MM.1S (cell line): ENCODE data around the gene C4orf51.

ENCODE experiments used
- DNase-seq: peaks from one replicate; pipeline ENCODE4 v3.0.0-alpha.2; 2015
- H2AFZ ChIP-seq: fragments of 300-600 bp; sonication (generic); 2 replicates; pipeline ENCODE4 v1.6.0; 2016; ENCODE audit warnings: antibody characterized with exemption, low read length
- H3F3A ChIP-seq: fragments of 300-600 bp; sonication (generic); 2 replicates; pipeline ENCODE4 v1.6.1; 2016; ENCODE audit warnings: mild to moderate bottlenecking, antibody characterized with exemption, low read length, moderate library complexity, mixed read lengths; ENCODE audit not compliant: insufficient read depth
- H3K27ac ChIP-seq: fragments of 300-600 bp; sonication (generic); 2 replicates; pipeline ENCODE4 v1.5.1; 2016; ENCODE audit warnings: mild to moderate bottlenecking, low read length
- H3K27me3 ChIP-seq: fragments of 300-600 bp; sonication (generic); replicated peaks from 2 replicates; pipeline ENCODE4 v1.6.0; 2016; ENCODE audit warnings: low read length; ENCODE audit not compliant: insufficient read depth
- H3K36me3 ChIP-seq: fragments of 300-600 bp; sonication (generic); replicated peaks from 2 replicates; pipeline ENCODE4 v1.6.1; 2016; ENCODE audit warnings: mild to moderate bottlenecking, low read length, mixed read lengths; ENCODE audit not compliant: insufficient read depth
- H3K4me1 ChIP-seq: fragments of 300-600 bp; sonication (generic); 2 replicates; pipeline ENCODE4 v1.6.1; 2016; ENCODE audit warnings: low read length, mixed read lengths
- H3K4me2 ChIP-seq: fragments of 300-600 bp; sonication (generic); 2 replicates; pipeline ENCODE4 v1.6.0; 2016; ENCODE audit warnings: low read depth, low read length
- H3K4me3 ChIP-seq: fragments of 300-600 bp; sonication (generic); 2 replicates; pipeline ENCODE4 v1.5.1; 2016; ENCODE audit warnings: low read length, mixed read lengths
- H3K79me2 ChIP-seq: fragments of 300-600 bp; sonication (generic); 2 replicates; pipeline ENCODE4 v1.6.1; 2016; ENCODE audit warnings: mixed run types, low read length, mixed read lengths
- H3K9ac ChIP-seq: fragments of 300-600 bp; sonication (generic); 2 replicates; pipeline ENCODE4 v1.6.1; 2016; ENCODE audit warnings: low read length, mixed read lengths
- H3K9me2 ChIP-seq: fragments of 300-600 bp; sonication (generic); replicated peaks from 2 replicates; pipeline ENCODE4 v1.6.1; 2016; ENCODE audit warnings: mild to moderate bottlenecking, low read length, mixed read lengths; ENCODE audit not compliant: insufficient read depth
- H3K9me3 ChIP-seq: fragments of 300-600 bp; sonication (generic); replicated peaks from 2 replicates; pipeline ENCODE4 v1.6.1; 2016; ENCODE audit warnings: mild to moderate bottlenecking, low read length, mixed read lengths; ENCODE audit not compliant: insufficient read depth
- H4K20me1 ChIP-seq: fragments of 300-600 bp; sonication (generic); 2 replicates; pipeline ENCODE4 v1.6.1; 2016; ENCODE audit warnings: mild to moderate bottlenecking, low read length, moderate library complexity, mixed read lengths; ENCODE audit not compliant: insufficient read depth
- EZH2 ChIP-seq: fragments of 300-600 bp; sonication (generic); optimal IDR thresholded peaks from 2 replicates; pipeline ENCODE3; 2017; ENCODE audit warnings: low read depth, mild to moderate bottlenecking, antibody characterized with exemption, low read length, mixed read lengths
- EZH2phosphoT487 ChIP-seq: fragments of 300-600 bp; sonication (generic); IDR thresholded peaks from 2 replicates; pipeline ENCODE4 v1.6.1; 2018; ENCODE audit warnings: antibody characterized with exemption, low read length
- TF ChIP-seq, protein P1 (sequence below): fragments of 300-600 bp; sonication (generic); IDR thresholded peaks from 2 replicates; pipeline ENCODE4 v1.5.1; 2016; ENCODE audit warnings: antibody characterized with exemption, low read length, mixed read lengths

The C4orf51 gene

DNA sequence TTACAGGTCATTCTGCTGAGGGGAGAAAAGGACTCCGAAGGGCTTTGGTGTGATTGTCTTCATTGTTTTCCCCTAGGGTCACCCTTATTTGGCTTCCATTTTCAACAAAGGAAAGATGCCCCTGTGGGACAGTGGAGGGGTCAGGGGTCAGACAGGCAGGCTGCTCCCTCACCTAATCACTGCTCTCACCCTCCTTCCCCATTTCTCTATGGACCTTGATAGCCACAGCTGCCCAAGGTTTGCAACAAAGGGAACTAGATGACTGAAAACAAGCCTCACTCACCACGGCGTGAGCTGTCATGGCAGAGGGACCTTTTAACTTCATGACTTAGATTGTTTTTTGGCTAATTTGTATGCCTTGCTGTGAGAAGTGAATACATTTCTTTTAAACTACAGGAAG is 40.7 kb downstream of the C4orf51 start:
- Histone ChIP-seq H3K27ac (no peak overlapping the region), H4K20me1 (no peaks in the 10 kb centered on the region), H3K9me3 (no peaks in the 10 kb centered on the region), H3K4me1 (0 out of 2 replicates have a peak, but pooled peaks cover 3% of the 10 kb centered on the region), H2AFZ (no peak overlapping the region), H3K4me2 (no peak overlapping the region), H3K36me3 (no peaks in the 10 kb centered on the region), H3K4me3 (no peak overlapping the region), H3K9ac (no peak overlapping the region), H3K9me2 (no peaks in the 10 kb centered on the region), H3K79me2 (no peaks in the 10 kb centered on the region), H3K27me3 (no peaks in the 10 kb centered on the region), H3F3A (no peaks in the 10 kb centered on the region)
- TF ChIP-seq EZH2 (no peak), EZH2phosphoT487 (no peak)
- TF ChIP-seq, protein P1, sequence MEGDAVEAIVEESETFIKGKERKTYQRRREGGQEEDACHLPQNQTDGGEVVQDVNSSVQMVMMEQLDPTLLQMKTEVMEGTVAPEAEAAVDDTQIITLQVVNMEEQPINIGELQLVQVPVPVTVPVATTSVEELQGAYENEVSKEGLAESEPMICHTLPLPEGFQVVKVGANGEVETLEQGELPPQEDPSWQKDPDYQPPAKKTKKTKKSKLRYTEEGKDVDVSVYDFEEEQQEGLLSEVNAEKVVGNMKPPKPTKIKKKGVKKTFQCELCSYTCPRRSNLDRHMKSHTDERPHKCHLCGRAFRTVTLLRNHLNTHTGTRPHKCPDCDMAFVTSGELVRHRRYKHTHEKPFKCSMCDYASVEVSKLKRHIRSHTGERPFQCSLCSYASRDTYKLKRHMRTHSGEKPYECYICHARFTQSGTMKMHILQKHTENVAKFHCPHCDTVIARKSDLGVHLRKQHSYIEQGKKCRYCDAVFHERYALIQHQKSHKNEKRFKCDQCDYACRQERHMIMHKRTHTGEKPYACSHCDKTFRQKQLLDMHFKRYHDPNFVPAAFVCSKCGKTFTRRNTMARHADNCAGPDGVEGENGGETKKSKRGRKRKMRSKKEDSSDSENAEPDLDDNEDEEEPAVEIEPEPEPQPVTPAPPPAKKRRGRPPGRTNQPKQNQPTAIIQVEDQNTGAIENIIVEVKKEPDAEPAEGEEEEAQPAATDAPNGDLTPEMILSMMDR = no peak
- no peak for DNase-seq

DNA sequence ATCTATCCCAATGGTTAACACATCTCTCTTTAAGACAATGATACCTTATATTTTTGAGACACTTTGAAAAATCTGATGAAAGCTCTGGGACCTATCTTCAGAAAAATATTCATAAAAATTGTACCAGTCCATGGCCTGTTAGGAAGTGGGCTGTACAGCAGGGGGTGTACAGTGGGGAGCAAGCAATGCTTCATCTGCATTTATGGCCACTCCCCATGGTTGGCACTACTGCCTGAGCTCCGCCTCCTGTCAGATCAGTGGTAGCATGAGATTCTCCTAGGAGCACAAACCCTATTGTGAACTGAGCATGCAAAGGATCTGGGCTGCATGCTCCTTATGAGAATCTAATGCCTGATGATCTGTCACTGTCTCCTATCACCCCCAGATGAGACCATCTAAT is 42.6 kb downstream of the C4orf51 start:
- no peaks in the 10 kb centered on the region for H3K36me3 ChIP-seq
- no peaks in the 10 kb centered on the region for H3K79me2 ChIP-seq
- H3K9ac ChIP-seq = no peak overlapping the region
- no peaks in the 10 kb centered on the region for H3K9me2 ChIP-seq
- no peak overlapping the region for H3K4me3 ChIP-seq
- H3F3A ChIP-seq = no peaks in the 10 kb centered on the region
- 0 out of 2 replicates have a peak, but pooled peaks cover 3% of the 10 kb centered on the region for H3K4me1 ChIP-seq
- H3K27ac ChIP-seq = no peak overlapping the region
- DNase-seq = no peak
- no peak overlapping the region for H2AFZ ChIP-seq
- no peaks in the 10 kb centered on the region for H3K9me3 ChIP-seq
- no peak overlapping the region for H3K4me2 ChIP-seq
- TF ChIP-seq EZH2 = no peak
- TF ChIP-seq, protein P1 = no peak
- TF ChIP-seq EZH2phosphoT487 = no peak
- H4K20me1 ChIP-seq = no peaks in the 10 kb centered on the region
- no peaks in the 10 kb centered on the region for H3K27me3 ChIP-seq

DNA sequence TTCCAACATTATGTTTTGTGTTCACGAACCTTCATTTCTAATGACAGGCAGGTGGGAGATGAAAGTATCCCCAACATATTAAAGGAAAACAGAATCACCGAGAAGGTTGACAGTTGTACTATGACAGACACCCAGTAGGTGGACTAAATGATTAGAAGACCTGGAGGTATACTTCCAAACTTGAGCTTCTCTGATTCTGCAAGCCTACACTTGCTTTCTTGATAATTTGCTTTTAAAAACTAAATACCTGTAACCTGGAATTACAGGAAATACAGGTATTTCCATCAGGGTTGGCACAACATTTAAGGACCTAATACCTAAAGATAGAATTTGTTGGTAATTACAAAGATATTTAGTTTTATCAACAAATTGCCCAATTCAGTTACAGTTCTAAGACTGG is 43.4 kb downstream of the C4orf51 start:
- no peaks in the 10 kb centered on the region for H3K27me3 ChIP-seq
- H3K9me2 ChIP-seq = no peaks in the 10 kb centered on the region
- no peak overlapping the region for H3K4me3 ChIP-seq
- no peaks in the 10 kb centered on the region for H3F3A ChIP-seq
- no peaks in the 10 kb centered on the region for H3K9me3 ChIP-seq
- H3K79me2 ChIP-seq = no peaks in the 10 kb centered on the region
- H2AFZ ChIP-seq = no peak overlapping the region
- 0 out of 2 replicates have a peak, but pooled peaks cover 3% of the 10 kb centered on the region for H3K4me1 ChIP-seq
- H3K4me2 ChIP-seq = no peak overlapping the region
- DNase-seq = no peak
- H3K27ac ChIP-seq = no peak overlapping the region
- H3K9ac ChIP-seq = no peak overlapping the region
- TF ChIP-seq, protein P1 = no peak; the same call in 1 of the 2 replicates
- TF ChIP-seq EZH2phosphoT487 (no peak), EZH2 (no peak)
- no peaks in the 10 kb centered on the region for H4K20me1 ChIP-seq
- H3K36me3 ChIP-seq = no peaks in the 10 kb centered on the region
